Measurements from ENCODE around the gene TBC1D22A.

GRCh38 chr22:47010211-47010610, 247.8 kb downstream of the TBC1D22A start:
- no peak for TF ChIP-seq CTCF (conservative IDR thresholded peaks at IDR 0.05; ENCODE audit: low read length)
- no peak for TF ChIP-seq EZH2phosphoT487 (IDR thresholded peaks at IDR 0.05; ENCODE audit: borderline replicate concordance, low read depth, low read length)

All from OCI-LY7 (cell line).